Raji (cell line): ENCODE data around the gene ZMIZ2.
A peak's percentile ranks its signal among the peaks of the same experiment; 100 is the strongest.

ENCODE experiments used
- POLR2A ChIP-seq: IDR thresholded peaks from 2 replicates; pipeline ENCODE4 v1.6.1; 2011; ENCODE audit warnings: low read depth, low read length, control low read depth; ENCODE audit not compliant: insufficient read depth

Gene ZMIZ2

DNA sequence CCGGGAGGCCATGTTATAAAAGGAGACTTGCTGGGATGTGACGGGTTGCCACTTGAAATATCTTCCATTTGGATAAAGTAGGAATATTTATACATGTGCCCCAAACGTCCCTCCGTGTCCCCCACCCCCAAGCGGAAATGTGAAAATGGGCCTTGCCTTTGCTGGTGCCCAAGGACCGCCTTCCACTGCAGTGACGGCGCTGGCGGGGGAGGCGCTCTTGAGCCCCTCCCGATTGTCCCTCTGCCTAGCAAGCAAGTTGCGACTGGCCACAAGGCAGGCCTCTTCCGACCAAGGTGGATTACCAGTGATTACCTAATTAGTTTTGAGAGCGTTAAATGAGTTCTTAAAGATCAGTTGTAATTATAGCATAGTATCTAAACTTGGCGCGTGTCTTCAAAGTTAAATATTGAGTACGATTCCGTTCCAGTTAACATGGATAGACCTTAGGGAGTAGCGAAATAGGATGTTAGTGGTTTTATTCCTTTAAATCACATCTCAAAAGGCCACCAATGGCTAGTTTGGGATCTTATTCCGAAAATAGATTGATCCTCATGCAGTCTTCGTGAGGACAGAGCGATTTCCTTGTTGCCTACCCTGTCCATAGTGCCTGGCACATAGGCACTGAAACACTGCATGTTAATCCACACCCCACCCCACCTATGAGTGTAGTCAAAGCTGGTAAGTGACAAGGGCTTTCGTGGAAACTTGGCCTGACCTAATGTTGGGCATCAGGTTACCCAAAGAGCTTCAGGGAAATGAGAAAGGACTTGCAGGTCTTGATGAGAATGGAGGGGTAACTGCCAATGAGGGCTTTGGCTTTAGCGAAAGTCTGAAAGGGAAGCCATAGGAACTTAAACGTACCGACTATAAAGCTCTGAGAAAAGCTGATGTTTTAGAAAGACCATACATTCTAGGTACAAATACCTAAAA is 48.9 kb downstream of the ZMIZ2 start:
- TF ChIP-seq POLR2A: peak; percentile 52

DNA sequence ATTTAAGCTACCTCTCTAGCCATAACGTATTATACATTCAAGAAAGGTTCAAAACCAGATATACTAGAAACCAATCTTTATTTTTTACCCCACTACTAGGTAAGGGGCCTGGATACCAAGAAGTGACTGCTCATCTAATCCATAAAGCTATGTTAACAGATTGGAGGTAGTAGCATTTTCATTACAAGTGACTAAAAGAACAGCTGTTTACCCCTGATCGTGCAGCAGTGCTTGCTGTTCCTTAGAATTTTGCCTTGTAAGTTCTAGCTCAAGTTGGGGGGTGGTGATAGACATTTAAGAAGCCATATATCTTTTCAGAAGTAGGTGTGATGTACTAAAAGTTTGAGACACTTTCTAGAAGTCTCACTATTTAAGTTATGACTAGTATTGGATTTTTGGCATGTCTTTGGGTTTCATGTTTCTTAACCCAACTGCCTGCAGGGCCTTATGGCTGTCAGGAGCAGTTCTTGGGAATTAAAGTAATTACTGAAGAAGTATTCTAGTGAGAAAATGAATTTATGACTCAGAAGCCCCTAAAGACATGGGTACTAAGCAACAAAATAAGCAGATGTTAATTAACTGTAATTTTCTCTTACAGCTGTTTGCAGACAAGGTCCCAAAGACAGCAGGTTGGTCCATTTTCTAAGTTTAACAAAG is 50.1 kb downstream of the ZMIZ2 start:
- no peak for TF ChIP-seq POLR2A

DNA sequence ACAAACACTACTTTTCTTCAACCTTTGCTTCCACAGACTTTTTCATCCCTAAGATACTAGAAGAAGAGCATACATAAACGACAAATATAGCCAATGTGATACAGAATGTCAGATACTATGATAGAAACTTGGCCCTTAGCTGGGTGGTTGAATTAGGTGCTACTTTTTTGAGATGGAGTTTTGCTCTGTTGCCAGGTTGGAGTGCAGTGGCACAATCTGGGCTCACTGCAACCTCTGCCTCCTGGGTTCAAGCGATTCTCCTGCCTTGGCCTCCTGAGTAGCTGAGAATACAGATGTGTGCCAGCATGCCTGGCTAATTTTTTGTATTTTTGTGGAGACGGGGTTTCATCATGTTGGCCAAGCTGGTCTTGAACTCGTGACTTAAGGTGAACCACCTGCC is 51.3 kb downstream of the ZMIZ2 start:
- no peak for TF ChIP-seq POLR2A

DNA sequence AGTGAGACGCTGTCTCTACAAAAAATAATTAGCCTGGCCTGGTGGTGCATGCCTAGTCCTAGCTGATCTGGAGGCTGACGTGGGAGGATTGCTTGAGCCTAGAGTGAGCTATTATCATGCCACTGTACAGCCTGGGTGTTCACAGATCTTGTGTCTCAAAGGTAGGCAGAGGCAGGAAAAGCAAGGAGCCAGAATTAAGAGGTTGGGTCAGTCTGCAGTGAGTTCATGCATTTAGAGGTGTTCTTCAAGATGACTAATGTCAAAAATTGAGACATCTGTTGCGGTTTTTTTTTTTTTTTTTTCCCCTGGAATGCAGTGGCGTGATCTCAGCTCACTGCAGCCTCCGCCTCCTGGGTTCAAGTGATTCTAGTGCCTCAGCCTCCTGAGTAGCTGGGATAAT is 53.2 kb downstream of the ZMIZ2 start:
- no peak for TF ChIP-seq POLR2A

DNA sequence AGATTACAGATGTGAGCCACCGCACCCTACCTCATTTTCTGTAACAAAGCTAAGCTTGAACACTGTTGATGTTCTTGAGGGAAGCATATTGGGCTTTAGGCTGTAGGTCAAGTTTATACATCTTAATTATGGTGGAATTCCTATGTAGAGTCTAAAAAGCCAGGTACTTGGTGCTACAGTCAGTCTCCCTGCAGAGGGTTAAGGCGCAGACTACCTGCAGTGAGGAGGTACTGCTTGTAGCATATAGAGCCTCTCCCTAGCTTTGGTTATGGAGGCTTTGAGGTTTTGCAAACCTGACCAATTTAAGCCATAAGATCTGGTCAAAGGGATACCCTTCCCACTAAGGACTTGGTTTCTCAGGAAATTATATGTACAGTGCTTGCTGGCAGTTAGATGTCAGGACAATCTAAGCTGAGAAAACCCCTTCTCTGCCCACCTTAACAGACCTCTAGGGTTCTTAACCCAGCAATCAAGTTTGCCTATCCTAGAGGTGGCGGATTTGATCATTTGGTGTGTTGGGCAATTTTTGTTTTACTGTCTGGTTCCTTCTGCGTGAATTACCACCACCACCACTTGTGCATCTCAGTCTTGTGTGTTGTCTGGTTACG is 53.9 kb downstream of the ZMIZ2 start:
- TF ChIP-seq POLR2A: no peak

DNA sequence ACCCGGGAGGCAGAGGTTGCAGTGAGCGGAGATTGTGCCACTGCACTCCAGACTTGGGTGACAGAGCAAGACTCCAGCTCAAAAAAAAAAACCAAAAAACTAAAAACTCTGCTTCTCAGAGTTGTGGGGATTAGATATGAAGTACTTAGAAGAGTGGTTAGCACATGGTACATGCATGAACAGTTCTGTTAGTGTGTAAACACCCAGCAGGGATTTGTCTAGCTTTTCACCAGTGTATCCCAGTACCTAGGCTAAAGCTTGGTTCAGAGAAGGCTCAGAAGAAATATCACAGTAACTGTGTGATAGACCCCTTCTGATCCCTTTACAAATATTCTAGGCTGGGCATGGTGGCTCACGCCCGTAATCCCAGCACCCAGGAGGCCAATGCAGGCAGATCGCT is 57.3 kb downstream of the ZMIZ2 start:
- TF ChIP-seq POLR2A: no peak

DNA sequence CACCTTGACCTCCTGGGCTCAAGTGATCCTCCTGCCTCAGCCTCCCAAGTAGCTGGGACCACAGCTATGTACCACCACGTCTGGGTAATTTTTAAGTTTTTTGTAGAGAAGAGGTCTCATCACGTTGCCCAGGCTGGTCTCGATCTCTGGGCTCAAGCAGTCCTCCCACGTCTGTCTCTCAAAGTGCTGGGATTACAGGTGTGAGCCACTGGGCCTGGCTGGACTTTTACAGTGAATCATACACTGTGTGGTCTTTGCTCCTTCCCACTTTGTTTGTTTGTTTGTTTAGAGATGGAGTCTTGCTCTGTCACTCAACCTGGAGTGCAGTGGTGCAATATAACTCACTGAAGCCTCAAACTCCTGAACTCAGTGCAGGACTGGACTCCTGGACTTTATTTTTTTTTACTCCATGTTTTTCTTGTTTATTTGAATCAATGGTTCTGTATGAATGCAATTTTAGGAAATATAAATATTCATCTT is 60.3 kb downstream of the ZMIZ2 start:
- no peak for TF ChIP-seq POLR2A

DNA sequence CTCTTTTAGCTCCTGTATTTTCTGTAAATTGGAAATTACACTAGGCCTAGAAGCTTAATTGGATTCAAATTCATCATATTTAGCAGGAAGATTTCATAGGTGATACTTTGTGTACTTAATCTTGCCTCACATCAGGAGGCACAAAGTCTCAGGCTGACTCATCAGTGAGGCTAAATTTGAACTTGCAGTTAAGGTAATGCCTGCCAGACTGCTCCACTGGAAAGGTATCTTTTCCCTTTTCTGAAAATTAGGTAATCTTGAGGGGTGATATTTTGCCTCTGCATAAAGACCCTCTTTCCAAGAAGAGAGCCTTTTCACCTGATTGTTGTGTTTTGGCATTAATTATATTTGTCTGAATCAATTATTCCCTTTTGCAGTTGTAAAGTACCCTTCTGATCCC is 62.4 kb downstream of the ZMIZ2 start:
- TF ChIP-seq POLR2A: no peak

DNA sequence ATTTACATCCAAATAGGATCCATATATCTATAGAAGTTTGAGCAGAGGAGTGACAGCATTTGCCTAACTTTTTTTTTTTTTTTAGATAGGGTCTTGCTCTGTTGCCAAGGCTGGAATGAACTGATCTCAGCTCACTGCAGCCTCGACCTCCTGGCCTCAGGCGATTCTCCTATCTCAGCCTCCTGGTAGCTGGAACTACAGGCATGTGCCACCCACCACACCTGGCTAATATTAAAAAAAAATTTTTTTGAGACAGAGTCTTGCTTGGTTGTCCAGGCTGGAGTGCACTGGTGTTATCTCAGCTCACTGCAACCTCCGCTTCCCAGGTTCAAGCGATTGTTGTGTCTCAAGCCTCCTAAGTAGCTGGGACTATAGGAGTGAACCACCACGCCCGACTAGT is 62.9 kb downstream of the ZMIZ2 start:
- TF ChIP-seq POLR2A: no peak

DNA sequence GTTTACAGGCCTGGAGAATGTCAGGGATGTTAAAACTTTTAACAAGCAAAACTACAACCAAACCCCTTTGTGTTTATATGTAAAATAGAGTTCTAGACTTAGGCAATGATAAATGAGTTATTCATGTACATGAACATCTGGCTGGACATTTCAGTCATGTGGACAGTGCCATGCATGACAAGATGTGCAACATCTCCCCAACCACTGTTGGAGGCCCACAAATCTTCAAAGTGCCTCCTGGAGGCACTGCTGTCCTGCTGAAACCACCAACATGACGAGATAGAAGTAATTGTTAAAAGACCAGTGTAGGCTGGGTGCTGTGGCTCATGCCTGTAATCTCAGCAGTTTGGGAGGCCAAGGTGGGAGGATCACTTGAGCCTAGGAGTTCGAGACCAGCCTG is 66.3 kb downstream of the ZMIZ2 start:
- TF ChIP-seq POLR2A: no peak

DNA sequence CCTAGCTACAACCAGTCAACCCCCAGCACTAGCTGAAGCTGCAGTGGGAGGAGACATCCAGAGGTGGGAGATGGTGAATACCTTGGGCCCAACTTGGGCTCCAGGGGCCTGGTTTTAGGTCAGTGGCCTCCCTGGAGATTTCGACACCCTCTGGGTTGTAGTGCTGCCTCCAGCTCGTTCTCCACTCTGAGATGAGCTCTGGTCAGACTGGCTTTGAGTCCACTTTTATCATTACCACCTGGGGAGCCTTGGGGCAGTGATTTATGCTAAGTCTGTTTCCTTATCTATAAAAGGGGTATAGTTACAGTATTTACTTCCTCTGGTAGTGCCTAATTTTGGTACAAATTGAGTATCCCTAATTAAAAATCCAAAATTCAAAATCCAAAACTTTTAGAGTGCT is 70.6 kb downstream of the ZMIZ2 start:
- TF ChIP-seq POLR2A: no peak
